HepG2 (cell line): ENCODE data around the gene FDXR. TPM values are rescaled to one million over a fixed set of nuclear protein-coding genes. Genes with fewer than 3 reads are reported as not detected.

Experiments used
- ATAC-seq: fragments of 200-7000 bp; cut with Tn5 transposase; 3 replicates; pipeline ENCODE4 v1.9.1; 2020; ENCODE audit warnings: mild to moderate bottlenecking, moderate library complexity
- BruUV-seq: library from RNA; stranded (reverse); fragments of 400-500 nt; replicated peaks from 2 replicates; lab custom pipeline; 2021; lab: Mats Ljungman, UMichigan
- CTCF ChIA-PET: fragments of 300-600 bp; formaldehyde crosslinking; extraction: SDS; loops from one replicate; lab custom pipeline; 2021; ENCODE audit warnings: low total read pairs, inconsistent platforms, low intra/inter-chr PET ratio; lab: Yijun Ruan, JAX
- POLR2A ChIA-PET: fragments of 350-600 bp; sonication (Branson Sonifier 250); formaldehyde crosslinking; loops from one replicate; lab custom pipeline; 2020; ENCODE audit warnings: antibody characterized with exemption, inconsistent platforms; lab: Yijun Ruan, JAX
- DNase-seq: peaks from one replicate; pipeline ENCODE4 v3.0.0-alpha.2; 2015; ENCODE audit warnings: low spot score
- FAIRE-seq: peaks from 3 replicates; lab custom pipeline; 2011; peaks lifted over from hg19 to GRCh38; lab: Jason Lieb, UNC
- H2AFZ ChIP-seq: one replicate; pipeline ENCODE4 v1.6.1; 2011; ENCODE audit warnings: low read length, inconsistent platforms
- H3K27ac ChIP-seq: fragments of 300-600 bp; 3 replicates; pipeline ENCODE4 v1.8.0; 2011; ENCODE audit warnings: mixed run types, mild to moderate bottlenecking, mixed read lengths, low read length, inconsistent platforms; ENCODE audit not compliant: insufficient read depth; ENCODE audit errors: extremely low read length
- H3K27me3 ChIP-seq, 2 experiments: fragments of 200-600 bp in 1 of 2; 2 replicates in 1 of 2; 3 replicates in 1 of 2; pipeline versions ENCODE4 v1.6.0 to v1.8.0; 2011; ENCODE audit warnings: low read length in 2 of 2, mild to moderate bottlenecking in 2 of 2, moderate library complexity in 2 of 2, inconsistent platforms in 1 of 2; ENCODE audit not compliant: insufficient read depth in 2 of 2, control insufficient read depth in 1 of 2
- H3K36me3 ChIP-seq, 2 experiments: fragments of 200-600 bp in 1 of 2; replicated peaks in 1 of 2; 2 replicates in 1 of 2; 3 replicates in 1 of 2; pipeline versions ENCODE4 v1.5.1 to v1.8.0; 2011; ENCODE audit warnings: low read length in 2 of 2, inconsistent platforms in 1 of 2; ENCODE audit not compliant: insufficient read depth in 2 of 2, control insufficient read depth in 1 of 2
- H3K4me1 ChIP-seq: 2 replicates; pipeline ENCODE4 v1.5.1; 2012; ENCODE audit warnings: low read length, inconsistent platforms; ENCODE audit not compliant: insufficient read depth
- H3K4me2 ChIP-seq: 2 replicates; pipeline ENCODE4 v1.6.0; 2011; ENCODE audit warnings: low read depth, low read length, inconsistent platforms
- H3K4me3 ChIP-seq, 3 experiments: fragments of 200-600 bp in 1 of 3; sonication (generic), shearing (Covaris generic) in 1 of 3; replicated peaks in 1 of 3; 2 replicates each; pipeline ENCODE4 v1.5.1; 2011 to 2016; ENCODE audit warnings: low read length in 3 of 3, inconsistent platforms in 2 of 3, low read depth in 2 of 3, mild to moderate bottlenecking in 2 of 3, control low read depth in 1 of 3, mixed read lengths in 1 of 3; ENCODE audit not compliant: insufficient read depth in 1 of 3
- H3K79me2 ChIP-seq: one replicate; pipeline ENCODE4 v1.6.1; 2011; ENCODE audit warnings: low read length, inconsistent platforms; ENCODE audit not compliant: insufficient read depth
- H3K9ac ChIP-seq: 2 replicates; pipeline ENCODE4 v1.6.0; 2011; ENCODE audit warnings: mild to moderate bottlenecking, low read depth, low read length, inconsistent platforms; ENCODE audit not compliant: insufficient read depth
- H3K9me3 ChIP-seq: 2 replicates; pipeline ENCODE4 v1.5.1; 2012; ENCODE audit warnings: mild to moderate bottlenecking, low read length
- H4K20me1 ChIP-seq: 2 replicates; pipeline ENCODE4 v1.6.0; 2011; ENCODE audit warnings: inconsistent platforms, mild to moderate bottlenecking, low read length, moderate library complexity; ENCODE audit not compliant: insufficient read depth
- CBX5 ChIP-seq: sonication (generic); formaldehyde crosslinking; IDR thresholded peaks from 2 replicates; pipeline ENCODE4 v1.4.0; 2020; ENCODE audit warnings: missing genetic modification reagents, borderline replicate concordance
- LCORL ChIP-seq, 2 experiments: fragments of 450-650 bp in 1 of 2; sonication (generic) in 1 of 2; formaldehyde crosslinking in 1 of 2; IDR thresholded peaks; 2 replicates each; pipeline versions ENCODE4 v1.5.0 to v1.6.1; 2017 to 2020; ENCODE audit warnings: antibody characterized with exemption in 1 of 2, missing genetic modification reagents in 1 of 2
- MEIS2 ChIP-seq: sonication (generic); formaldehyde crosslinking; IDR thresholded peaks from 2 replicates; pipeline ENCODE4 v1.9.0; 2021; ENCODE audit warnings: mild to moderate bottlenecking, missing genetic modification reagents
- ZNF75D ChIP-seq: sonication (generic); formaldehyde crosslinking; IDR thresholded peaks from 2 replicates; pipeline ENCODE4 v1.8.1; 2023; ENCODE audit warnings: missing genetic modification reagents, mild to moderate bottlenecking, borderline replicate concordance
- WGBS: methylation state at CpG from one replicate; pipeline ENCODE4 v1.1.6; 2017; ENCODE audit warnings: low lambda C conversion rate; 5-methylcytosine and 5-hydroxymethylcytosine counted together
- in situ Hi-C: cut with HindIII; loops from 2 replicates; pipeline ENCODE4 v1.10.0; 2017; ENCODE audit warnings: low pct_unique_long_range_greater_than_20kb; ENCODE audit not compliant: extremely low pct_ligation_motif_present
- intact Hi-C: fragments of 100-400 bp; cut with micrococcal nuclease; formaldehyde crosslinking; loops from one replicate; pipeline ENCODE4 v1.10.0; 2022; ENCODE audit not compliant: unreplicated experiment
- polyA plus RNA-seq, 8 experiments: library from polyadenylated mRNA; depleted of rRNA in 3 of 8; stranded (reverse) in 7 of 8; unstranded in 1 of 8; fragments of >200 nt; fragmentation: Illumina TruSeq in 4 of 8; extraction: Trizol in 4 of 8; gene quantifications; 2 replicates each; pipeline versions ENCODE4 v1.2.1 to v1.2.3, GENCODE V29; 2011 to 2016; ENCODE audit warnings: low read depth in 4 of 8, missing spikeins in 1 of 8, mixed read lengths in 1 of 8; ENCODE audit not compliant: insufficient read depth in 1 of 8
- total RNA-seq, 5 experiments: library from RNA; depleted of rRNA; stranded (reverse); fragments of >200 nt; fragmentation: Illumina TruSeq; extraction: Trizol; gene quantifications; 2 replicates each; pipeline ENCODE4 v1.2.3, GENCODE V29; 2016; ENCODE audit warnings: low read depth in 1 of 5
- TF ChIP-seq, protein P1 (sequence below): sonication (generic); formaldehyde crosslinking; IDR thresholded peaks from 2 replicates; pipeline ENCODE4 v1.4.0; 2020; ENCODE audit warnings: missing genetic modification reagents, borderline replicate concordance
- TF ChIP-seq, protein P2 (sequence below): sonication (generic); formaldehyde crosslinking; IDR thresholded peaks from 2 replicates; pipeline ENCODE4 v1.4.0; 2020; ENCODE audit warnings: mild to moderate bottlenecking, missing genetic modification reagents

Gene FDXR
- total and polyA plus RNA-seq, 2 of the 13 experiments (the other 11 are each of a cell fraction or from before 2014, with no cell fraction given), result 23.4 to 116 TPM

DNA sequence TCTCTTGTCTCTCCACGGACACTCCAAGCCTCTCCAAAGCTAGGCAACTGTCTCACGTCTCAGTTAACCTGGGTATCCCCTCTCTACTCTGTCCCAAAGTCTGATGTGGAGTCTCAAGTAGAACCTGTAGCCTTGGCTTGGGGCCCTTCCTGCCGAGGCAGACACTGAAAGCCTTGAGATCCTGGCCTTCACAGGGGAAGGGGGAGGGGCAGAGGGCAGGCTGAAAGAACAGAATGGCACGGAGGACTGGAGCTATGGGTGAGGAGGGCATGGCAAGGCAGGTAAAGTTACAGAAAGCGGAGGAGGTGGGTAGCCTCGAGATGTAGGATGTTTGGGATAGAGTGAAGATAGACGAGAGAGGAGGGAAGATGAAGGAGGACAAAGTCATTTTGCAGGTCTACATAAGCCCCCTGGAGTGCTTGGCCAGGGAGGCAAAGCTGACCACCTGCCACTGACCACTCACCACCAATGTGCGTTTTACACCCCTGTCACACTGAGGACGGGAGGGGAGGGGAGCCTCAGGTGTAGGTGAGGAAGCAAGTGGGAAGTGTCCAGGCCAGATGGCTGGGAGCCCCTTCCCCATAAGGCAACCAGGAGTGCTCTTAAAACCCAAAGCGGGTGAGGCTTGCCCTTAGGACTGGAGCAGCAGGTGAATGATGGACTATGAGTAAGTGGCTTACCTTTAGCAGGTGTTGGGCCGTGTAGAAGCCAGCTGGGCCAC is 1.3 kb downstream of the FDXR start:
- FAIRE-seq (no peak), DNase-seq (no peak), ATAC-seq (no peak)
- in situ Hi-C loops, result no loop called here
- Histone ChIP-seq H3K27ac (peak overlapping the region; percentile 75), H3K4me1 (peaks cover 70% of the 10 kb centered on the region), H3K4me3 (peak overlapping the region; percentile 70 to 95 (median 70)), H3K36me3 (peaks cover 1 to 3% of the 10 kb centered on the region in 2 experiments; a peak in 1 of 5 replicates), H3K27me3 (no peaks in the 10 kb centered on the region; a peak in 1 of 5 replicates), H3K79me2 (peaks cover 11% of the 10 kb centered on the region), H3K9me3 (no peaks in the 10 kb centered on the region), H4K20me1 (no peaks in the 10 kb centered on the region), H3K9ac (peak overlapping the region; percentile 89), H3K4me2 (peak overlapping the region; percentile 80), H2AFZ (no peak overlapping the region)
- intact Hi-C loops, result no loop called here
- CTCF ChIA-PET, result no interaction called here
- BruUV-seq, result no TSS peak
- TF ChIP-seq MEIS2 (no peak), CBX5 (CRISPR knock-in tag) (no peak), ZNF75D (0 out of 2 replicates have a peak, but pooled peaks have one; percentile 67), LCORL (IDR thresholded peaks at IDR 0.05) (no peak), LCORL (CRISPR knock-in tag; IDR thresholded peaks at IDR 0.05) (no peak)
- TF ChIP-seq, protein P1, sequence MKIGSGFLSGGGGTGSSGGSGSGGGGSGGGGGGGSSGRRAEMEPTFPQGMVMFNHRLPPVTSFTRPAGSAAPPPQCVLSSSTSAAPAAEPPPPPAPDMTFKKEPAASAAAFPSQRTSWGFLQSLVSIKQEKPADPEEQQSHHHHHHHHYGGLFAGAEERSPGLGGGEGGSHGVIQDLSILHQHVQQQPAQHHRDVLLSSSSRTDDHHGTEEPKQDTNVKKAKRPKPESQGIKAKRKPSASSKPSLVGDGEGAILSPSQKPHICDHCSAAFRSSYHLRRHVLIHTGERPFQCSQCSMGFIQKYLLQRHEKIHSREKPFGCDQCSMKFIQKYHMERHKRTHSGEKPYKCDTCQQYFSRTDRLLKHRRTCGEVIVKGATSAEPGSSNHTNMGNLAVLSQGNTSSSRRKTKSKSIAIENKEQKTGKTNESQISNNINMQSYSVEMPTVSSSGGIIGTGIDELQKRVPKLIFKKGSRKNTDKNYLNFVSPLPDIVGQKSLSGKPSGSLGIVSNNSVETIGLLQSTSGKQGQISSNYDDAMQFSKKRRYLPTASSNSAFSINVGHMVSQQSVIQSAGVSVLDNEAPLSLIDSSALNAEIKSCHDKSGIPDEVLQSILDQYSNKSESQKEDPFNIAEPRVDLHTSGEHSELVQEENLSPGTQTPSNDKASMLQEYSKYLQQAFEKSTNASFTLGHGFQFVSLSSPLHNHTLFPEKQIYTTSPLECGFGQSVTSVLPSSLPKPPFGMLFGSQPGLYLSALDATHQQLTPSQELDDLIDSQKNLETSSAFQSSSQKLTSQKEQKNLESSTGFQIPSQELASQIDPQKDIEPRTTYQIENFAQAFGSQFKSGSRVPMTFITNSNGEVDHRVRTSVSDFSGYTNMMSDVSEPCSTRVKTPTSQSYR, result peak; percentile 56; the same call in 1 of the 2 replicates
- TF ChIP-seq, protein P2, sequence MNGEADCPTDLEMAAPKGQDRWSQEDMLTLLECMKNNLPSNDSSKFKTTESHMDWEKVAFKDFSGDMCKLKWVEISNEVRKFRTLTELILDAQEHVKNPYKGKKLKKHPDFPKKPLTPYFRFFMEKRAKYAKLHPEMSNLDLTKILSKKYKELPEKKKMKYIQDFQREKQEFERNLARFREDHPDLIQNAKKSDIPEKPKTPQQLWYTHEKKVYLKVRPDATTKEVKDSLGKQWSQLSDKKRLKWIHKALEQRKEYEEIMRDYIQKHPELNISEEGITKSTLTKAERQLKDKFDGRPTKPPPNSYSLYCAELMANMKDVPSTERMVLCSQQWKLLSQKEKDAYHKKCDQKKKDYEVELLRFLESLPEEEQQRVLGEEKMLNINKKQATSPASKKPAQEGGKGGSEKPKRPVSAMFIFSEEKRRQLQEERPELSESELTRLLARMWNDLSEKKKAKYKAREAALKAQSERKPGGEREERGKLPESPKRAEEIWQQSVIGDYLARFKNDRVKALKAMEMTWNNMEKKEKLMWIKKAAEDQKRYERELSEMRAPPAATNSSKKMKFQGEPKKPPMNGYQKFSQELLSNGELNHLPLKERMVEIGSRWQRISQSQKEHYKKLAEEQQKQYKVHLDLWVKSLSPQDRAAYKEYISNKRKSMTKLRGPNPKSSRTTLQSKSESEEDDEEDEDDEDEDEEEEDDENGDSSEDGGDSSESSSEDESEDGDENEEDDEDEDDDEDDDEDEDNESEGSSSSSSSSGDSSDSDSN (CRISPR knock-in tag), result no peak
- WGBS, result 77% methylated on average over 11 of the region's 11 CpGs
- POLR2A ChIA-PET, result interaction anchor here (1.0 to 3.2 kb wide), 8 partner anchors 9 to 141 kb away, joined by 3 to 60 read pairs (median 22); partner anchors contain the start of genes MRPL58, NAT9 and RAB37
